ENCODE measurements around the gene TMEM121. TPM values are rescaled to one million over a fixed set of nuclear protein-coding genes. Genes with fewer than 3 reads are reported as not detected.
"Not testable (repeated sequence)": the region's sequence is repeated elsewhere in the genome, so short reads cannot be mapped to it uniquely, and the experiment has no call there.

TMEM121 gene
- total RNA-seq, 1 experiment from 2014 or later, result 16.3 TPM

GRCh38 chr14:105557671-105558070, 31.3 kb downstream of the TMEM121 start:
- in situ Hi-C loops (cut with HindIII; ENCODE audit: low pct_unique_long_range_greater_than_20kb, low sequenced_read_pairs); DNase-seq (ENCODE audit: low read depth, low spot score): not testable (repeated sequence)

GRCh38 chr14:105558449-105559154, 32.2 kb downstream of the TMEM121 start:
- in situ Hi-C loops (cut with HindIII; ENCODE audit: low pct_unique_long_range_greater_than_20kb, low sequenced_read_pairs); DNase-seq (ENCODE audit: low read depth, low spot score): not testable (repeated sequence)

- DNase-seq (ENCODE audit: low read depth, low spot score), result not testable (repeated sequence)
Observed at GRCh38 chr14:105559384-105560047, 33.1 kb downstream of the TMEM121 start.

GRCh38 chr14:105560048-105560669, 33.8 kb downstream of the TMEM121 start:
- in situ Hi-C loops (cut with HindIII; ENCODE audit: low pct_unique_long_range_greater_than_20kb, low sequenced_read_pairs); DNase-seq (ENCODE audit: low read depth, low spot score): not testable (repeated sequence)

More at GRCh38 chr14:105559384-105560047, 33.1 kb downstream of the TMEM121 start:
- in situ Hi-C loops (cut with HindIII; ENCODE audit: low pct_unique_long_range_greater_than_20kb, low sequenced_read_pairs), result not testable (repeated sequence)

DNA sequence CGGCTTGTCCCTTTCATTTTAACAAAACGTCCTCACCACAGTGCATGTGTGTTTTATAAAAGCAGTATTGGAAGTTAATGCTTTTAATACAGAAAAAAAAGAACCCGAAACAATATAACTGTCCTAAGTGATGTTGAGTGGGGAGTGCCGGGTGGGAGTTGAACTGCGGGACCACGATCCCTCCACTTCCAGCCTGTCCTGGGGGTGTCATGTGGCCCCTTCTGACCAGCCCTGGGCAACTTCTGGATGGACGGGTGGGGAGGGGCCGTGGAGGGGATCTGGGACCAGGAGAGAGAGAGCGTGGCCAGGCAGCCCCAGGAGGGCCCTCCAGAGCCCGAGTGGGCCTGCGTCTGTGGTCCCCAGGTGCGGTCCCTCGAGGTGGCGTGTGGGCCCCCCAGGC, 35.0 kb downstream of the TMEM121 start:
- not testable (repeated sequence) for DNase-seq (ENCODE audit: low read depth, low spot score)

GRCh38 chr14:105562713-105563346, 36.4 kb downstream of the TMEM121 start:
- no peak for DNase-seq (ENCODE audit: low read depth, low spot score)
- in situ Hi-C loops (cut with HindIII; ENCODE audit: low pct_unique_long_range_greater_than_20kb, low sequenced_read_pairs), result no loop called here

More for the DNA sequence above, 35.0 kb downstream of the TMEM121 start:
- in situ Hi-C loops (cut with HindIII; ENCODE audit: low pct_unique_long_range_greater_than_20kb, low sequenced_read_pairs), result not testable (repeated sequence)

GRCh38 chr14:105563347-105563737, 37.0 kb downstream of the TMEM121 start:
- DNase-seq (ENCODE audit: low read depth, low spot score), result no peak
- in situ Hi-C loops (cut with HindIII; ENCODE audit: low pct_unique_long_range_greater_than_20kb, low sequenced_read_pairs), result no loop called here

DNA sequence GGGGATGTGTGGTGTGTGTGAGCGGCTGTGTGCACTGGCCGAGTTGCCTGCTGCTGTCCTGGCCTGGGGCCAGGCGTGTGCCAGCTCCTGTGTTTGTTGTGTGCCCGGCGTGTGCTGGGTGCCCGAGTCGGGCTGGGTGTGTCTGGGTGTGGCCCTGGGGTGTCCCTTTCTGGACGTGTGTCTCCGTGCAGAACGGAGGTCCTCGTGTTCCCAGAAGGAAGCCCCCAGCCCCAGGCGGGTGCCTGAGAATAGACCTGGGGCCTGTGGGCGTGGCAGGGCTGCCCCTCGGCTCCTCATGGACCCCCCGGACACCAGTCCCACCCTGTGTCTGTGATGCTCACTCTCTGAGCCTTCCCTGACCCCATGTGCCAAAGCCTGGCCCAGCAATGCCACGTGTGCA, 38.2 kb downstream of the TMEM121 start:
- DNase-seq (ENCODE audit: low read depth, low spot score); in situ Hi-C loops (cut with HindIII; ENCODE audit: low pct_unique_long_range_greater_than_20kb, low sequenced_read_pairs): not testable (repeated sequence)

DNA sequence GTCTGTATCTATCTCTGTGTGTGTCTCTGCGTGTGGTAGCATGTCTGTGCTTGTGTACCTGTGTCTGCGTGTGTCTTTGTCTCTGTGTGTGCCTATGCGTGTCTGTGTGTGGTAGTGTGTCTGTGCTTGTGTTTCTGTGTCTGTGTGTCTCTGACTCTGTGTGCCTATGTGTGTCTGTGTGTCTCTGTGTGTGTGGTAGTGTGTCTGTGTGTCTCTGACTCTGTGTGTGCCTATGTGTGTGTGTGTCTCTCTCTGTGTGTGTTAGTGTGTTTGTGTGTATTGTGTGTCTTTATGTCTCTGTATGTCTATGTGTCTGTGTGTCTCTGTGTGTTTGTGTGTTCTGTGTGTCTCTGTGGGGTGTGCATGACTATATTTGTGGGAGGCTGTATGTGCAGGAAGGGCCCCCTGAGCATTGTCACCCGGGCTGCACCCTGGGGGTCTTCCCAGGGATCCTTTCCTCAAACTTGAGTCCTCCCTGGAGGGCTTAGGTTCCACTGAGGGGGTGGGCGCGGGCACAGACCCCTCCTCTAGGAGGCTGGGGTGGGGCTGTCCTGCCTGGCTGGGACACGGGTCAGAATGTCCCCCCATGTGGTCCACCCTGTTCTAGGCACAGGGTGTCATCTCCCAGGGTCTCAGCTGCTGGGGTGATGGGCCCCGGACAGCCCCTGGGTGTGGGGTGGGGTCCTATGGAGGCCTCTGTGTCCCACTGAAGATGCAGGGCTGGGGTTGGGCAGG, 39.0 kb downstream of the TMEM121 start:
- DNase-seq (ENCODE audit: low read depth, low spot score); in situ Hi-C loops (cut with HindIII; ENCODE audit: low pct_unique_long_range_greater_than_20kb, low sequenced_read_pairs): not testable (repeated sequence)

DNA sequence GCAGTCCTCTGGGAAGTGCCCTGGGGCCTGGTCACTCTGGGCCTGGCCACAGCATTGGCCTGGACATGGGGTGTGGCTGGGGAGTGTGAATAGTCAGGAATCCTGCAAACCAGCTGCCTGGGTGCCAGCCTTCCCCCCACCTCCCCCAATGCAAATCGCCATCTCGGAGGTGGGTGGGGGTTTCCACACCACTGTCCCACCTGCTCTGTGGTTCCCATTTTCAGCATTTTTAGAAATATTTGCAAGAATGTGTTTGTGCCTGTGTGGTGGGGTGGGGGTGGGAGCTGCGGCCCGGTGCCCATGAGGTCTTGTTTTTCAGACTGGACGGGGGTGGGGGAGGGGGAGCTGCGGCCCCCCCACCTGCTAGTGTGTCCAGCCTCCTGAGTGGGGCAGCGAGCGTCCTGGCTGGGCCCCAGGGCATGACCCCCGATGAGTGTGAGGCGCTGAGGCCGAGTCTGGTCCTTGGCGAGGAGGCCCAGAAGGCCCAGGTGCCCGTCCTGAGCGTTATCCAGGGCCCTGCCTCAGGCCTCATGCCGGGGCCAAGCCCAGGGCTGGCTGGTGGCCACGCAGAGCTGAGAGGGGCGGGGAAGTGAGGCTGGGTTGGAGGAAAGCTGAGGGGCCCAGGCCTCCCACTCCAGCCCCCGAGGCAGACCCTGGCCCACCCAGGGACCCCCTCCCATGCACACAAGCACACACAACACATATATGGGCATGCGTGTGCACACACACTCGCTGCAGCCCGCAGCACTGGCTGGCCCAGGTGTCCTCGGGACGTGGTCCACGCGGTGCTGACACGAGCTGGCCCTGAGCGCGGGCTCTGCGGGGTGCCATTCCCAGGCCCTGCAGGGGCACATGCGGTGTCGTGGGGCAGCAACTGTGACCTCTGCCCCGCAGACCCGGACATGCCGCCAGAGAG, 40.1 kb downstream of the TMEM121 start:
- DNase-seq (ENCODE audit: low read depth, low spot score); in situ Hi-C loops (cut with HindIII; ENCODE audit: low pct_unique_long_range_greater_than_20kb, low sequenced_read_pairs): not testable (repeated sequence)

DNA sequence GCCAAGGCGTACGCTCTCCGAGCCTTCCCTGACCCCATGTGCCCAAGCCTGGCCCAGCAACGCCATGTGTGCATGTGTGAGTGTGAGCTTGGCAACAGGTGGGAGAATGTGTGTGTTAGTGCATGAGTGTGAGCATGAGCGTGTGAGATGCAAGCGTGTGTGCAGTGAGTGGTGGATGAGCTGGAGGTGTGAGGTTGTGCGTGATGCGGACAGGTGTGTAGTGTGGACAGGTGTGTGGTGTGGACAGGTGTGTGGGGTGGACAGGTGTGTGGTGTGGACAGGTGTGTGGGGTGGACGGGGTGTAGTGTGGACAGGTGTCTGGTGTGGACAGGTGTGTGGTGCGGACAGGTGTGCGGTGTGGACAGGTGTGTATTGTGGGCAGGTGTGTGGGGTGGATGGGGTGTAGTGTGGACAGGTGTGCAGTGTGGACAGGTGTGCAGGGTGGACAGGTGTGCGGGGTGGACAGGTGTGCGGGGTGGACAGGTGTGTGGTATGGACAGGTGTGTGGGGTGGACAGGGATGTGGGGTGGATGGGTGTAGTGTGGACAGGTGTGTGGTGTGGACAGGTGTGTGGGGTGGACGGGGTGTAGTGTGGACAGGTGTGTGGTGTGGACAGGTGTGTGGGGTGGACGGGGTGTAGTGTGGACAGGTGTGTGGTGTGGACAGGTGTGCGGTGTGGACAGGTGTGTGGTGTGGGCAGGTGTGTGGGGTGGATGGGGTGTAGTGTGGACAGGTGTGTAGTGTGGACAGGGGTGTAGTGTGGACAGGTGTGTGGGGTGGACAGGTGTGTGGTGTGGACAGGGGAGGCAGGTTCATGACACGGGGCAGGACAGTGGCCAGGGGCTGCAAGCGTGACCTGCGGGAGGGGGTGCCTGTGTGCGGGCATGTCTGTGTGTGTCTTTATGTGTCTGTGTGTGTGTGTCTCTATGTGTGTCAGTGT, 41.1 kb downstream of the TMEM121 start:
- DNase-seq (ENCODE audit: low read depth, low spot score); in situ Hi-C loops (cut with HindIII; ENCODE audit: low pct_unique_long_range_greater_than_20kb, low sequenced_read_pairs): not testable (repeated sequence)

- DNase-seq (ENCODE audit: low read depth, low spot score); in situ Hi-C loops (cut with HindIII; ENCODE audit: low pct_unique_long_range_greater_than_20kb, low sequenced_read_pairs): not testable (repeated sequence)
Observed at GRCh38 chr14:105568140-105568843, 41.9 kb downstream of the TMEM121 start.

GRCh38 chr14:105568859-105569766, 42.7 kb downstream of the TMEM121 start:
- DNase-seq (ENCODE audit: low read depth, low spot score), result no peak
- in situ Hi-C loops (cut with HindIII; ENCODE audit: low pct_unique_long_range_greater_than_20kb, low sequenced_read_pairs), result no loop called here

DNA sequence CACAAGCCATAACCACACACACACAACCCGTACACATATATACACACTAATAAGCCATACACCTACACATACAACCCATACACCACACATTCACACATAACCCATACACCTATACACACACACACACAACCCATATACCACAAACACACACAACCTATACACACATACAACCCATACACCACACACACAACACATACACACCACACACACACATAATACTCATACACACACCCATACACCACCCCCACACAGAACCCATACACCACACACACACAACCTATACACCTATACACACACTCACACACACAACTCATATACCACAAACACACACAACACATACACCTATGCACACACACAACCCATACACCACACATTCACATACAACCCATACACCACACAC, 44.1 kb downstream of the TMEM121 start:
- in situ Hi-C loops (cut with HindIII; ENCODE audit: low pct_unique_long_range_greater_than_20kb, low sequenced_read_pairs), result no loop called here

More for the DNA sequence above, 44.1 kb downstream of the TMEM121 start:
- DNase-seq (ENCODE audit: low read depth, low spot score), result no peak

Data from SK-MEL-5 (cell line).